NCI-H2107 treated with DMSO at 0.1 percent for 48 hours (cell line): Measurements from ENCODE around the gene P2RX4.
"Not testable (repeated sequence)": the region's sequence is repeated elsewhere in the genome, so short reads cannot be mapped to it uniquely, and the experiment has no call there.

Experiments
- DNase-seq: peaks from one replicate; lab custom pipeline; 2025; ENCODE audit not compliant: unreplicated experiment; lab: John Stamatoyannopoulos, UW

The P2RX4 gene

DNA sequence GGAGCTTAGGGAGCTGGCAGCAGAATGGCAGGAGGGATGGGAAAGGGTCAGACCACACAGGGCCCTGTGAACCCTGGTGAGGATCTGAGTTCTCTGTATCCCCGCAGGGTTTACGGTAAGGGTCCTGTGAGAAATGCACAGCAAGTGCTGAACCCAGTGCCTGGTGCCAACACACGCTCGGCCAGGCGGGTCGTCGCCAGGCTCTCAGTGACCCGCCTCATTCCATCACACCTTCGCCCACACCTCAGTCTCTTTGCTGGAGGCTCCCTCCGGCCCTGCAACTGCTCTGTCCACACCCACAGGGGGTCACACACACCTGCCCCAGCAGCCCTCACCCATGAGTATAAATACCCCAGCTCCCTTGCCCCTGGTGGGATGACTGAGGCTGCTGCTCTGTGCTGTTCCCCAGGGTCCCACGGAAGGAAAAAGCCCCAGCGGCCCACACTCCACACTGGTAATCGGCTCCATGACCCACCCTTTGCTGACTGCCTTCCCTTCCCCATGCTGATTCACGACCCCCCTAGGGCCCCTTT is 63.5 kb downstream of the P2RX4 start:
- no peak for DNase-seq

DNA sequence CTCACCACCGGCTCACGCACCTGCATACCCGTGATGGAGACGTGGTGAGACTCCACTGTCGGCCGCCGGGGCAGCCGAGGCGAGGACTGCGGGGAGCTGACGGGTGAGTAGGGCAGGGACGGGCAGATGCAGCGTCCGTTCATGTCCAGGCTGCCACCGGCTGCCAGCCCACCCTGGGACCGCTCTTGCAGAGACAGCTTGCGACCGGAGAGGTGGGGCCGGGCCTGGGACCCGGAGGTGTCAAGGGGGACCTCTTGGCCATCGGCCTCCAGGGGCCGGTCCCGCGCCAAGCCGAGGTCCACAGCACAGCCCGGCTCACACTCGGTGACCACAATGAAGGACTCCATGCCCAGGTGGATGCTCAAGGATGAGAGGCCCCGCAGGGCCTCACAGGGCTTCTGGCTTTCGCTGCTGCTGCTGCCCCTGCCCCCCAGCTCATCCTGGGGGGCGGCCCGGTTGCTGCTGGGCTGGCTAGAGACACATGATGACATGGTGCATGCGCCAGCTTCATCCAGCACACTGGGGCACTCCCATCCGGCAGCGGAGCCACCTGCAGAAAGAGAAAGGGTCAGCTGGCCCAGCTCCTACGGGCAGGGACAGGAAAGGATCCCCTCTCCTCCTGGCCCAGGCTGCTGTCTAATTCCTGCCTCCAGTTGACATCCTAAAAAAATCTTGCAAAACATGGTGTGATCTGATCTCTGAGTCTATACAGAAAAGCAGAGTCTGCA is 64.3 kb downstream of the P2RX4 start:
- no peak for DNase-seq

- DNase-seq, result no peak
Measured at GRCh38 chr12:121277374-121277759, 67.4 kb downstream of the P2RX4 start.

- no peak for DNase-seq
Measured at GRCh38 chr12:121278169-121279070, 68.5 kb downstream of the P2RX4 start.

- DNase-seq, result no peak
Measured at GRCh38 chr12:121279071-121279375, 69.1 kb downstream of the P2RX4 start.

GRCh38 chr12:121279507-121279915 is 69.6 kb downstream of the P2RX4 start:
- DNase-seq, result no peak

DNA sequence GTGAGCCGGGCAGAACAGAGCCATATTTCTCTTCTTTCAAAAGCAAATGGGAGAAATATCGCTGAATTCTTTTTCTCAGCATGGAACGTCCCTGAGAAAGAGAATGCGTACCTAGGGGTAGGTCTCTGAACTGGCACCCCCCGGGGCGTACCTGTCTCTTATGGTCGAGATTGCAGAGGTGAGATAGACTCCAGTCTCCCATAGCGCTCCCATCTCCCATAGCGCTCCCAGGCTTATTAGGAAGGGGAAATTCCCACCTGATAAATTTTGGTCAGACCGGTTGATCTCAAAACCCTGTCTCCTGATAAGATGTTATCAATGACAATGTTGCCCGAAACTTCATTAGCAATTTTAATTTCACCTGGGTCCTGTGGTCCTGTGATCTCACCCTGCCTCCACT is 70.6 kb downstream of the P2RX4 start:
- DNase-seq, result not testable (repeated sequence)

GRCh38 chr12:121281116-121281515 is 71.2 kb downstream of the P2RX4 start:
- DNase-seq, result not testable (repeated sequence)

GRCh38 chr12:121282072-121282742 is 72.3 kb downstream of the P2RX4 start:
- no peak for DNase-seq

GRCh38 chr12:121282910-121283309 is 73.0 kb downstream of the P2RX4 start:
- DNase-seq, result not testable (repeated sequence)

- DNase-seq, result no peak
Measured at GRCh38 chr12:121283388-121283787, 73.5 kb downstream of the P2RX4 start.
